Stimulated activated CD4-positive, alpha-beta T cell treated with anti-CD3 and anti-CD28 coated beads, Interleukin-4, amount 100 ng/mL, for 24 hours (primary cell): ENCODE measurements around the gene LRRC71.
"Not testable (repeated sequence)": the region's sequence is repeated elsewhere in the genome, so short reads cannot be mapped to it uniquely, and the experiment has no call there.

Experiments
- DNase-seq: peaks from one replicate; pipeline ENCODE4 v3.0.0-alpha.2; 2020

Gene LRRC71

GRCh38 chr1:156908541-156908940 is 11.9 kb upstream of the LRRC71 start:
- no peak for DNase-seq

GRCh38 chr1:156908955-156909354 is 11.5 kb upstream of the LRRC71 start:
- DNase-seq: no peak

GRCh38 chr1:156909671-156910070 is 10.8 kb upstream of the LRRC71 start:
- no peak for DNase-seq

- peak; percentile 56 for DNase-seq
Measured at GRCh38 chr1:156910309-156910782, 10.1 kb upstream of the LRRC71 start.

GRCh38 chr1:156911577-156912298 is 8.7 kb upstream of the LRRC71 start:
- no peak for DNase-seq

GRCh38 chr1:156912310-156912709 is 8.1 kb upstream of the LRRC71 start:
- no peak for DNase-seq

- DNase-seq: no peak
Measured at GRCh38 chr1:156912861-156913808, 7.3 kb upstream of the LRRC71 start.

GRCh38 chr1:156913809-156914387 is 6.5 kb upstream of the LRRC71 start:
- DNase-seq: no peak

- no peak for DNase-seq
Measured at GRCh38 chr1:156914440-156914856, 6.0 kb upstream of the LRRC71 start.

- DNase-seq: no peak
Measured at GRCh38 chr1:156921053-156921529, 659 bp downstream of the LRRC71 start.

- DNase-seq: no peak
Measured at GRCh38 chr1:156922986-156923669, 2.7 kb downstream of the LRRC71 start.

- no peak for DNase-seq
Measured at GRCh38 chr1:156923670-156924477, 3.4 kb downstream of the LRRC71 start.

- no peak for DNase-seq
Measured at GRCh38 chr1:156924478-156925153, 4.2 kb downstream of the LRRC71 start.

GRCh38 chr1:156925154-156926010 is 5.0 kb downstream of the LRRC71 start:
- no peak for DNase-seq

- peak; percentile 24 for DNase-seq
Measured at GRCh38 chr1:156926175-156926574, 5.7 kb downstream of the LRRC71 start.

GRCh38 chr1:156926695-156927094 is 6.3 kb downstream of the LRRC71 start:
- DNase-seq: not testable (repeated sequence)

GRCh38 chr1:156927215-156928042 is 7.0 kb downstream of the LRRC71 start:
- DNase-seq: peak; percentile 71

- no peak for DNase-seq
Measured at GRCh38 chr1:156928043-156928602, 7.7 kb downstream of the LRRC71 start.
